ENCODE data around the gene TMEM132A.

DNA sequence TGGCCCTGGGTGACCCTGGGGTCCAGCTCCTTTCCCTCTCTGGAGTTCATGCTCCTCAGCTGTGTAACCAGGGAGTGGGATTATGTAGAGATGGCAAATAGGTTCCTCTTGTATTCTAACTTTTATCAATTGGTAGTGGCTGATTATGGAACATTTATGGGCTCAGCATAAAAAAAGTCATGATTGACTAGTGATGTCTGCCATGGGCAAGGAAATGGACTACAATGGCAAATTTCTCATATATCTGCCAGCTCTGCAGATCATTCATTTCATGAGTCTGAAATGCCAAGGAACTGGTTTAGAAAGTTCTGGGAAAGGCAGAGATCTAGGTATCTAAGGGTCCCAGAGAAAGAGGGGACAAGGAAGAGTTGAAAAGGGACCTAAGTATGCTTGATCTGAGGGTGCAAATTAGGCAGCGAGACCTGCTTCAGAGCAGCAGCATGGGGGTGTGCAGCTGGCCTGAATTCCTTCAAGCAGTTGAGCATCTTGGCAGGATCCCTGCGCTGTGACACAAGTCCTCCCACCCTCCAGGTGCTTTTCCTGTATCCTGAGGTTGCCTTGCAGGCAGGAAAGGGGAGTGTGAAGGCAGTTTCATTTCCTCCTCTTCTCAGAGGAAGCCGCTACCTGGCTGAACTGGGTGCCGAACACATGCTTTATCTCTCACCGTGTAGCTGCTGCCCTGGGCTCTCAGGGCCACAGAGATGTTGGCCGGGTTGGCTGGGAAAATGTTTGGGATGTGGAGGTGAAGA is 17.3 kb downstream of the TMEM132A start:
- TF ChIP-seq, protein P1, sequence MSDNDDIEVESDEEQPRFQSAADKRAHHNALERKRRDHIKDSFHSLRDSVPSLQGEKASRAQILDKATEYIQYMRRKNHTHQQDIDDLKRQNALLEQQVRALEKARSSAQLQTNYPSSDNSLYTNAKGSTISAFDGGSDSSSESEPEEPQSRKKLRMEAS (IDR thresholded peaks at IDR 0.05), result no peak
- TF ChIP-seq, protein P2, sequence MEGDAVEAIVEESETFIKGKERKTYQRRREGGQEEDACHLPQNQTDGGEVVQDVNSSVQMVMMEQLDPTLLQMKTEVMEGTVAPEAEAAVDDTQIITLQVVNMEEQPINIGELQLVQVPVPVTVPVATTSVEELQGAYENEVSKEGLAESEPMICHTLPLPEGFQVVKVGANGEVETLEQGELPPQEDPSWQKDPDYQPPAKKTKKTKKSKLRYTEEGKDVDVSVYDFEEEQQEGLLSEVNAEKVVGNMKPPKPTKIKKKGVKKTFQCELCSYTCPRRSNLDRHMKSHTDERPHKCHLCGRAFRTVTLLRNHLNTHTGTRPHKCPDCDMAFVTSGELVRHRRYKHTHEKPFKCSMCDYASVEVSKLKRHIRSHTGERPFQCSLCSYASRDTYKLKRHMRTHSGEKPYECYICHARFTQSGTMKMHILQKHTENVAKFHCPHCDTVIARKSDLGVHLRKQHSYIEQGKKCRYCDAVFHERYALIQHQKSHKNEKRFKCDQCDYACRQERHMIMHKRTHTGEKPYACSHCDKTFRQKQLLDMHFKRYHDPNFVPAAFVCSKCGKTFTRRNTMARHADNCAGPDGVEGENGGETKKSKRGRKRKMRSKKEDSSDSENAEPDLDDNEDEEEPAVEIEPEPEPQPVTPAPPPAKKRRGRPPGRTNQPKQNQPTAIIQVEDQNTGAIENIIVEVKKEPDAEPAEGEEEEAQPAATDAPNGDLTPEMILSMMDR (IDR thresholded peaks at IDR 0.05; ENCODE audit: low read depth, low read length, missing input control), result no peak
- TF ChIP-seq TAF1 (conservative IDR thresholded peaks at IDR 0.05) (no peak), FOXA2 (IDR thresholded peaks at IDR 0.05) (no peak), FOXA1 (IDR thresholded peaks at IDR 0.05) (no peak), RAD21 (IDR thresholded peaks at IDR 0.05) (no peak), SP1 (IDR thresholded peaks at IDR 0.05) (no peak)
- TF ChIP-seq, protein P3, sequence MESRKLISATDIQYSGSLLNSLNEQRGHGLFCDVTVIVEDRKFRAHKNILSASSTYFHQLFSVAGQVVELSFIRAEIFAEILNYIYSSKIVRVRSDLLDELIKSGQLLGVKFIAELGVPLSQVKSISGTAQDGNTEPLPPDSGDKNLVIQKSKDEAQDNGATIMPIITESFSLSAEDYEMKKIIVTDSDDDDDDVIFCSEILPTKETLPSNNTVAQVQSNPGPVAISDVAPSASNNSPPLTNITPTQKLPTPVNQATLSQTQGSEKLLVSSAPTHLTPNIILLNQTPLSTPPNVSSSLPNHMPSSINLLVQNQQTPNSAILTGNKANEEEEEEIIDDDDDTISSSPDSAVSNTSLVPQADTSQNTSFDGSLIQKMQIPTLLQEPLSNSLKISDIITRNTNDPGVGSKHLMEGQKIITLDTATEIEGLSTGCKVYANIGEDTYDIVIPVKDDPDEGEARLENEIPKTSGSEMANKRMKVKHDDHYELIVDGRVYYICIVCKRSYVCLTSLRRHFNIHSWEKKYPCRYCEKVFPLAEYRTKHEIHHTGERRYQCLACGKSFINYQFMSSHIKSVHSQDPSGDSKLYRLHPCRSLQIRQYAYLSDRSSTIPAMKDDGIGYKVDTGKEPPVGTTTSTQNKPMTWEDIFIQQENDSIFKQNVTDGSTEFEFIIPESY (IDR thresholded peaks at IDR 0.05), result no peak
- TF ChIP-seq, protein P4, sequence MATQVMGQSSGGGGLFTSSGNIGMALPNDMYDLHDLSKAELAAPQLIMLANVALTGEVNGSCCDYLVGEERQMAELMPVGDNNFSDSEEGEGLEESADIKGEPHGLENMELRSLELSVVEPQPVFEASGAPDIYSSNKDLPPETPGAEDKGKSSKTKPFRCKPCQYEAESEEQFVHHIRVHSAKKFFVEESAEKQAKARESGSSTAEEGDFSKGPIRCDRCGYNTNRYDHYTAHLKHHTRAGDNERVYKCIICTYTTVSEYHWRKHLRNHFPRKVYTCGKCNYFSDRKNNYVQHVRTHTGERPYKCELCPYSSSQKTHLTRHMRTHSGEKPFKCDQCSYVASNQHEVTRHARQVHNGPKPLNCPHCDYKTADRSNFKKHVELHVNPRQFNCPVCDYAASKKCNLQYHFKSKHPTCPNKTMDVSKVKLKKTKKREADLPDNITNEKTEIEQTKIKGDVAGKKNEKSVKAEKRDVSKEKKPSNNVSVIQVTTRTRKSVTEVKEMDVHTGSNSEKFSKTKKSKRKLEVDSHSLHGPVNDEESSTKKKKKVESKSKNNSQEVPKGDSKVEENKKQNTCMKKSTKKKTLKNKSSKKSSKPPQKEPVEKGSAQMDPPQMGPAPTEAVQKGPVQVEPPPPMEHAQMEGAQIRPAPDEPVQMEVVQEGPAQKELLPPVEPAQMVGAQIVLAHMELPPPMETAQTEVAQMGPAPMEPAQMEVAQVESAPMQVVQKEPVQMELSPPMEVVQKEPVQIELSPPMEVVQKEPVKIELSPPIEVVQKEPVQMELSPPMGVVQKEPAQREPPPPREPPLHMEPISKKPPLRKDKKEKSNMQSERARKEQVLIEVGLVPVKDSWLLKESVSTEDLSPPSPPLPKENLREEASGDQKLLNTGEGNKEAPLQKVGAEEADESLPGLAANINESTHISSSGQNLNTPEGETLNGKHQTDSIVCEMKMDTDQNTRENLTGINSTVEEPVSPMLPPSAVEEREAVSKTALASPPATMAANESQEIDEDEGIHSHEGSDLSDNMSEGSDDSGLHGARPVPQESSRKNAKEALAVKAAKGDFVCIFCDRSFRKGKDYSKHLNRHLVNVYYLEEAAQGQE (IDR thresholded peaks at IDR 0.05), result no peak
